ENCODE results near the gene ATXN7L2.

The ATXN7L2 gene

GRCh38 chr1:109485001-109485400 lies 1.3 kb downstream of the ATXN7L2 start:
- no peaks in the 10 kb centered on the region for H3K9me3 ChIP-seq (ENCODE audit: control insufficient read depth in 2 of 2, low read length in 2 of 2)
- H3K9ac ChIP-seq (ENCODE audit: low read depth in 1 of 2, low read length in 2 of 2): no peak overlapping the region
- H3K27me3 ChIP-seq (ENCODE audit: control insufficient read depth in 2 of 2, insufficient read depth in 2 of 2, low read length in 2 of 2): peaks cover 2 to 3% of the 10 kb centered on the region in 2 donors
- peaks cover 12 to 13% of the 10 kb centered on the region in 2 donors for H3K4me1 ChIP-seq (ENCODE audit: control insufficient read depth in 2 of 2, insufficient read depth in 2 of 2, low read length in 2 of 2)
- no peaks in the 10 kb centered on the region for H3K36me3 ChIP-seq (ENCODE audit: control insufficient read depth in 2 of 2, insufficient read depth in 2 of 2, low read length in 2 of 2)
- no peak overlapping the region for H3K27ac ChIP-seq (ENCODE audit: low read depth in 2 of 2, low read length in 2 of 2)
- H3K4me3 ChIP-seq (ENCODE audit: low read length in 2 of 2): peak overlapping the region in 1 of 2 donors; percentile 83

GRCh38 chr1:109487261-109487660 lies 3.6 kb downstream of the ATXN7L2 start:
- no peak overlapping the region for H3K9ac ChIP-seq (ENCODE audit: low read depth in 1 of 2, low read length in 2 of 2)
- peaks cover 0 to 2% of the 10 kb centered on the region in 2 donors for H3K27me3 ChIP-seq (ENCODE audit: control insufficient read depth in 2 of 2, insufficient read depth in 2 of 2, low read length in 2 of 2)
- no peak overlapping the region for H3K4me3 ChIP-seq (ENCODE audit: low read length in 2 of 2)
- H3K9me3 ChIP-seq (ENCODE audit: control insufficient read depth in 2 of 2, low read length in 2 of 2): no peaks in the 10 kb centered on the region
- no peaks in the 10 kb centered on the region for H3K36me3 ChIP-seq (ENCODE audit: control insufficient read depth in 2 of 2, insufficient read depth in 2 of 2, low read length in 2 of 2)
- H3K4me1 ChIP-seq (ENCODE audit: control insufficient read depth in 2 of 2, insufficient read depth in 2 of 2, low read length in 2 of 2): peaks cover 12 to 13% of the 10 kb centered on the region in 2 donors
- no peak overlapping the region for H3K27ac ChIP-seq (ENCODE audit: low read depth in 2 of 2, low read length in 2 of 2)

- no peak overlapping the region for H3K27ac ChIP-seq (ENCODE audit: low read depth in 2 of 2, low read length in 2 of 2)
- H3K9ac ChIP-seq (ENCODE audit: low read depth in 1 of 2, low read length in 2 of 2): no peak overlapping the region
- H3K4me1 ChIP-seq (ENCODE audit: control insufficient read depth in 2 of 2, insufficient read depth in 2 of 2, low read length in 2 of 2): peaks cover 8 to 9% of the 10 kb centered on the region in 2 donors
- no peaks in the 10 kb centered on the region for H3K36me3 ChIP-seq (ENCODE audit: control insufficient read depth in 2 of 2, insufficient read depth in 2 of 2, low read length in 2 of 2)
- H3K4me3 ChIP-seq (ENCODE audit: low read length in 2 of 2): no peak overlapping the region
- H3K27me3 ChIP-seq (ENCODE audit: control insufficient read depth in 2 of 2, insufficient read depth in 2 of 2, low read length in 2 of 2): no peaks in the 10 kb centered on the region
- H3K9me3 ChIP-seq (ENCODE audit: control insufficient read depth in 2 of 2, low read length in 2 of 2): no peaks in the 10 kb centered on the region
These were observed 4.5 kb downstream of the ATXN7L2 start for GRCh38 chr1:109488201-109488600.

GRCh38 chr1:109488696-109489095 lies 5.0 kb downstream of the ATXN7L2 start:
- Histone ChIP-seq H3K4me1 (ENCODE audit: control insufficient read depth in 2 of 2, insufficient read depth in 2 of 2, low read length in 2 of 2) (peaks cover 9 to 10% of the 10 kb centered on the region in 2 donors), H3K27me3 (ENCODE audit: control insufficient read depth in 2 of 2, insufficient read depth in 2 of 2, low read length in 2 of 2) (no peaks in the 10 kb centered on the region), H3K9me3 (ENCODE audit: control insufficient read depth in 2 of 2, low read length in 2 of 2) (no peaks in the 10 kb centered on the region), H3K36me3 (ENCODE audit: control insufficient read depth in 2 of 2, insufficient read depth in 2 of 2, low read length in 2 of 2) (no peaks in the 10 kb centered on the region), H3K9ac (ENCODE audit: low read depth in 1 of 2, low read length in 2 of 2) (no peak overlapping the region), H3K4me3 (ENCODE audit: low read length in 2 of 2) (no peak overlapping the region), H3K27ac (ENCODE audit: low read depth in 2 of 2, low read length in 2 of 2) (no peak overlapping the region)

GRCh38 chr1:109490029-109490933 lies 6.6 kb downstream of the ATXN7L2 start:
- H3K36me3 ChIP-seq (ENCODE audit: control insufficient read depth in 2 of 2, insufficient read depth in 2 of 2, low read length in 2 of 2): peaks cover 0 to under 1% of the 10 kb centered on the region in 2 donors
- H3K27me3 ChIP-seq (ENCODE audit: control insufficient read depth in 2 of 2, insufficient read depth in 2 of 2, low read length in 2 of 2): no peaks in the 10 kb centered on the region
- H3K9ac ChIP-seq (ENCODE audit: low read depth in 1 of 2, low read length in 2 of 2): no peak overlapping the region
- H3K27ac ChIP-seq (ENCODE audit: low read depth in 2 of 2, low read length in 2 of 2): no peak overlapping the region
- no peak overlapping the region for H3K4me3 ChIP-seq (ENCODE audit: low read length in 2 of 2)
- H3K9me3 ChIP-seq (ENCODE audit: control insufficient read depth in 2 of 2, low read length in 2 of 2): no peaks in the 10 kb centered on the region
- H3K4me1 ChIP-seq (ENCODE audit: control insufficient read depth in 2 of 2, insufficient read depth in 2 of 2, low read length in 2 of 2): peaks cover 8 to 9% of the 10 kb centered on the region in 2 donors

GRCh38 chr1:109490934-109491302 lies 7.2 kb downstream of the ATXN7L2 start:
- Histone ChIP-seq H3K27me3 (ENCODE audit: control insufficient read depth in 2 of 2, insufficient read depth in 2 of 2, low read length in 2 of 2) (no peaks in the 10 kb centered on the region), H3K9me3 (ENCODE audit: control insufficient read depth in 2 of 2, low read length in 2 of 2) (no peaks in the 10 kb centered on the region), H3K36me3 (ENCODE audit: control insufficient read depth in 2 of 2, insufficient read depth in 2 of 2, low read length in 2 of 2) (peaks cover 5 to 7% of the 10 kb centered on the region in 2 donors), H3K4me1 (ENCODE audit: control insufficient read depth in 2 of 2, insufficient read depth in 2 of 2, low read length in 2 of 2) (peaks cover 8 to 9% of the 10 kb centered on the region in 2 donors), H3K9ac (ENCODE audit: low read depth in 1 of 2, low read length in 2 of 2) (no peak overlapping the region), H3K4me3 (ENCODE audit: low read length in 2 of 2) (no peak overlapping the region), H3K27ac (ENCODE audit: low read depth in 2 of 2, low read length in 2 of 2) (no peak overlapping the region)

GRCh38 chr1:109491372-109491771 lies 7.7 kb downstream of the ATXN7L2 start:
- H3K36me3 ChIP-seq (ENCODE audit: control insufficient read depth in 2 of 2, insufficient read depth in 2 of 2, low read length in 2 of 2): peaks cover 10 to 11% of the 10 kb centered on the region in 2 donors
- no peaks in the 10 kb centered on the region for H3K27me3 ChIP-seq (ENCODE audit: control insufficient read depth in 2 of 2, insufficient read depth in 2 of 2, low read length in 2 of 2)
- no peaks in the 10 kb centered on the region for H3K9me3 ChIP-seq (ENCODE audit: control insufficient read depth in 2 of 2, low read length in 2 of 2)
- H3K4me1 ChIP-seq (ENCODE audit: control insufficient read depth in 2 of 2, insufficient read depth in 2 of 2, low read length in 2 of 2): peaks cover 8 to 9% of the 10 kb centered on the region in 2 donors
- H3K4me3 ChIP-seq (ENCODE audit: low read length in 2 of 2): no peak overlapping the region
- no peak overlapping the region for H3K27ac ChIP-seq (ENCODE audit: low read depth in 2 of 2, low read length in 2 of 2)
- no peak overlapping the region for H3K9ac ChIP-seq (ENCODE audit: low read depth in 1 of 2, low read length in 2 of 2)

GRCh38 chr1:109492779-109493178 lies 9.1 kb downstream of the ATXN7L2 start:
- Histone ChIP-seq H3K4me3 (ENCODE audit: low read length in 2 of 2) (no peak overlapping the region), H3K36me3 (ENCODE audit: control insufficient read depth in 2 of 2, insufficient read depth in 2 of 2, low read length in 2 of 2) (peaks cover 14 to 22% of the 10 kb centered on the region in 2 donors), H3K27me3 (ENCODE audit: control insufficient read depth in 2 of 2, insufficient read depth in 2 of 2, low read length in 2 of 2) (no peaks in the 10 kb centered on the region), H3K9me3 (ENCODE audit: control insufficient read depth in 2 of 2, low read length in 2 of 2) (no peaks in the 10 kb centered on the region), H3K27ac (ENCODE audit: low read depth in 2 of 2, low read length in 2 of 2) (no peak overlapping the region), H3K4me1 (ENCODE audit: control insufficient read depth in 2 of 2, insufficient read depth in 2 of 2, low read length in 2 of 2) (peaks cover 8 to 9% of the 10 kb centered on the region in 2 donors), H3K9ac (ENCODE audit: low read depth in 1 of 2, low read length in 2 of 2) (no peak overlapping the region)

GRCh38 chr1:109493227-109493626 lies 9.5 kb downstream of the ATXN7L2 start:
- Histone ChIP-seq H3K9me3 (ENCODE audit: control insufficient read depth in 2 of 2, low read length in 2 of 2) (no peaks in the 10 kb centered on the region), H3K36me3 (ENCODE audit: control insufficient read depth in 2 of 2, insufficient read depth in 2 of 2, low read length in 2 of 2) (peaks cover 14 to 23% of the 10 kb centered on the region in 2 donors), H3K27ac (ENCODE audit: low read depth in 2 of 2, low read length in 2 of 2) (no peak overlapping the region), H3K9ac (ENCODE audit: low read depth in 1 of 2, low read length in 2 of 2) (peak overlapping the region in 1 of 2 donors; percentile 72), H3K4me3 (ENCODE audit: low read length in 2 of 2) (peak overlapping the region in 1 of 2 donors; percentile 98), H3K4me1 (ENCODE audit: control insufficient read depth in 2 of 2, insufficient read depth in 2 of 2, low read length in 2 of 2) (peaks cover 8 to 9% of the 10 kb centered on the region in 2 donors), H3K27me3 (ENCODE audit: control insufficient read depth in 2 of 2, insufficient read depth in 2 of 2, low read length in 2 of 2) (no peaks in the 10 kb centered on the region)

- Histone ChIP-seq H3K27ac (ENCODE audit: low read depth in 2 of 2, low read length in 2 of 2) (peak within 1 kb of the TSS; percentile 76 to 85), H3K4me3 (ENCODE audit: low read length in 2 of 2) (peak within 1 kb of the TSS; percentile 96 to 98), H3K9me3 (ENCODE audit: control insufficient read depth in 2 of 2, low read length in 2 of 2) (no peaks in the 10 kb centered on the region), H3K4me1 (ENCODE audit: control insufficient read depth in 2 of 2, insufficient read depth in 2 of 2, low read length in 2 of 2) (peaks cover 10 to 11% of the 10 kb centered on the region in 2 donors), H3K36me3 (ENCODE audit: control insufficient read depth in 2 of 2, insufficient read depth in 2 of 2, low read length in 2 of 2) (peaks cover 14 to 26% of the 10 kb centered on the region in 2 donors), H3K27me3 (ENCODE audit: control insufficient read depth in 2 of 2, insufficient read depth in 2 of 2, low read length in 2 of 2) (no peaks in the 10 kb centered on the region), H3K9ac (ENCODE audit: low read depth in 1 of 2, low read length in 2 of 2) (peak within 1 kb of the TSS; percentile 72 to 75)
These were observed 10.3 kb downstream of the ATXN7L2 start, which contains the start of gene CYB561D1 for GRCh38 chr1:109493805-109494539. Gene CYB561D1, plus strand, starts transcription at chr1:109494094. Its CDS starts 46 bp downstream, at chr1:109494140.

Data from mucosa of rectum (tissue), 2 donors.